H9 (cell line): ENCODE data around the gene USH2A. TPM values are rescaled to one million over a fixed set of nuclear protein-coding genes. Genes with fewer than 3 reads are reported as not detected.

Experiments used
- DNase-seq: peaks from one replicate; pipeline ENCODE4 v3.0.0-alpha.2; 2017
- H2AFZ ChIP-seq: one replicate; pipeline ENCODE4 v1.6.1; 2013; ENCODE audit warnings: mild to moderate bottlenecking, low read length, control low read depth, moderate library complexity
- H2AK5ac ChIP-seq: 2 replicates; pipeline ENCODE4 v1.6.1; 2013; ENCODE audit warnings: low read length, control low read depth, mixed read lengths; ENCODE audit not compliant: insufficient read length
- H2BK120ac ChIP-seq: one replicate; pipeline ENCODE4 v1.6.1; 2013; ENCODE audit warnings: low read depth, mild to moderate bottlenecking, low read length, control low read depth, inconsistent platforms; ENCODE audit not compliant: poor library complexity, severe bottlenecking
- H2BK12ac ChIP-seq: 2 replicates; pipeline ENCODE4 v1.6.1; 2013; ENCODE audit warnings: low read length, control low read depth, mixed read lengths, low read depth; ENCODE audit not compliant: insufficient read length
- H2BK15ac ChIP-seq: 2 replicates; pipeline ENCODE4 v1.6.1; 2013; ENCODE audit warnings: low read depth, low read length, control low read depth
- H2BK20ac ChIP-seq: one replicate; pipeline ENCODE4 v1.6.1; 2013; ENCODE audit warnings: low read depth, mild to moderate bottlenecking, low read length, control low read depth, inconsistent platforms; ENCODE audit not compliant: poor library complexity, severe bottlenecking
- H2BK5ac ChIP-seq: 2 replicates; pipeline ENCODE4 v1.6.1; 2013; ENCODE audit warnings: low read length, control low read depth, mixed read lengths; ENCODE audit not compliant: insufficient read length
- H3K14ac ChIP-seq: 2 replicates; pipeline ENCODE4 v1.6.1; 2013; ENCODE audit warnings: low read length, control low read depth; ENCODE audit not compliant: insufficient read depth
- H3K18ac ChIP-seq: 2 replicates; pipeline ENCODE4 v1.6.1; 2013; ENCODE audit warnings: low read depth, mild to moderate bottlenecking, mixed read lengths, low read length, control low read depth; ENCODE audit not compliant: insufficient read length
- H3K23ac ChIP-seq: 2 replicates; pipeline ENCODE4 v1.6.1; 2013; ENCODE audit warnings: low read length, control low read depth, mixed read lengths, low read depth; ENCODE audit not compliant: insufficient read length
- H3K23me2 ChIP-seq: 2 replicates; pipeline ENCODE4 v1.6.1; 2013; ENCODE audit warnings: low read depth, mild to moderate bottlenecking, mixed read lengths, low read length, control low read depth; ENCODE audit not compliant: insufficient read length, poor library complexity, severe bottlenecking
- H3K27ac ChIP-seq: 2 replicates; pipeline ENCODE4 v1.5.1; 2013; ENCODE audit warnings: low read length, control low read depth, mixed read lengths, low read depth; ENCODE audit not compliant: insufficient read length
- H3K27me3 ChIP-seq: 2 replicates; pipeline ENCODE4 v1.6.1; 2013; ENCODE audit warnings: low read length, control low read depth, inconsistent platforms; ENCODE audit not compliant: insufficient read depth
- H3K4ac ChIP-seq: 2 replicates; pipeline ENCODE4 v1.6.1; 2013; ENCODE audit warnings: low read depth, mild to moderate bottlenecking, control low read depth, inconsistent platforms, low read length, moderate library complexity
- H3K4me1 ChIP-seq: 2 replicates; pipeline ENCODE4 v1.6.1; 2013; ENCODE audit warnings: low read length, control low read depth, inconsistent platforms; ENCODE audit not compliant: insufficient read depth
- H3K4me2 ChIP-seq: 2 replicates; pipeline ENCODE4 v1.6.1; 2013; ENCODE audit warnings: low read length, control low read depth, mixed read lengths; ENCODE audit not compliant: insufficient read length, insufficient read depth
- H3K56ac ChIP-seq: 2 replicates; pipeline ENCODE4 v1.6.1; 2013; ENCODE audit warnings: low read depth, mild to moderate bottlenecking, mixed read lengths, low read length, control low read depth; ENCODE audit not compliant: insufficient read length
- H3K79me1 ChIP-seq: 2 replicates; pipeline ENCODE4 v1.6.1; 2013; ENCODE audit warnings: low read depth, mild to moderate bottlenecking, moderate library complexity, low read length, control low read depth, inconsistent platforms; ENCODE audit not compliant: insufficient read depth, poor library complexity, severe bottlenecking
- H3K79me2 ChIP-seq: 2 replicates; pipeline ENCODE4 v1.6.1; 2013; ENCODE audit warnings: low read length, control low read depth, inconsistent platforms; ENCODE audit not compliant: insufficient read depth
- H3K9ac ChIP-seq: 2 replicates; pipeline ENCODE4 v1.6.1; 2013; ENCODE audit warnings: low read length, control low read depth, mixed read lengths; ENCODE audit not compliant: insufficient read length; ENCODE audit errors: extremely low read depth
- H3K9me3 ChIP-seq: one replicate; pipeline ENCODE4 v1.6.1; 2013; ENCODE audit warnings: low read depth, low read length, inconsistent platforms; ENCODE audit not compliant: control insufficient read depth
- H3T11ph ChIP-seq: one replicate; pipeline ENCODE4 v1.6.1; 2013; ENCODE audit warnings: mild to moderate bottlenecking, low read length, control low read depth, inconsistent platforms
- H4K20me1 ChIP-seq: one replicate; pipeline ENCODE4 v1.6.1; 2013; ENCODE audit not compliant: control insufficient read depth, insufficient read length, insufficient read depth
- H4K5ac ChIP-seq: 2 replicates; pipeline ENCODE4 v1.6.1; 2013; ENCODE audit warnings: low read depth, mild to moderate bottlenecking, mixed read lengths, low read length, control low read depth; ENCODE audit not compliant: insufficient read length
- H4K8ac ChIP-seq: replicated peaks from 2 replicates; pipeline ENCODE4 v1.6.1; 2013; ENCODE audit warnings: low read length, control low read depth, mixed read lengths, low read depth; ENCODE audit not compliant: insufficient read length
- H4K91ac ChIP-seq: 2 replicates; pipeline ENCODE4 v1.6.1; 2013; ENCODE audit warnings: low read depth, mild to moderate bottlenecking, moderate library complexity, mixed read lengths, low read length, control low read depth; ENCODE audit not compliant: insufficient read length
- H3K27ac Mint-ChIP-seq, 3 experiments: 2 replicates in 2 of 3; 3 replicates in 1 of 3; pipeline ENCODE4 v1.8.0; 2020 to 2021; ENCODE audit warnings: mixed read lengths in 3 of 3, mild to moderate bottlenecking in 1 of 3, moderate library complexity in 1 of 3
- H3K27me3 Mint-ChIP-seq: 2 replicates; pipeline ENCODE4 v1.8.0; 2021; ENCODE audit warnings: low read depth, mild to moderate bottlenecking, moderate library complexity, mixed read lengths
- H3K36me3 Mint-ChIP-seq, 3 experiments: 2 replicates in 2 of 3; 3 replicates in 1 of 3; pipeline ENCODE4 v1.8.0; 2020 to 2021; ENCODE audit warnings: low read depth in 3 of 3, mixed read lengths in 3 of 3; ENCODE audit not compliant: insufficient read depth in 1 of 3
- H3K4me1 Mint-ChIP-seq, 2 experiments: 2 replicates each; pipeline ENCODE4 v1.8.0; 2020; ENCODE audit warnings: mixed read lengths in 2 of 2
- H3K4me3 Mint-ChIP-seq, 2 experiments: 2 replicates in 1 of 2; 3 replicates in 1 of 2; pipeline ENCODE4 v1.8.0; 2020 to 2021; ENCODE audit warnings: mild to moderate bottlenecking in 2 of 2, mixed read lengths in 2 of 2, moderate library complexity in 1 of 2
- H3K9me3 Mint-ChIP-seq, 2 experiments: 2 replicates in 1 of 2; 3 replicates in 1 of 2; pipeline ENCODE4 v1.8.0; 2020; ENCODE audit warnings: mild to moderate bottlenecking in 2 of 2, mixed read lengths in 2 of 2, moderate library complexity in 1 of 2
- WGBS: extraction: QIAGEN DNeasy Blood & Tissue Kit; methylation state at CpG from one replicate; pipeline ENCODE4 v1.1.7; 2013; ENCODE audit warnings: missing lambda C conversion rate, low lambda C conversion rate, mixed read lengths; ENCODE audit not compliant: insufficient read length; ENCODE audit errors: extremely low coverage; 5-methylcytosine and 5-hydroxymethylcytosine counted together
- total RNA-seq: library from RNA; stranded (reverse); gene quantifications from 2 replicates; pipeline ENCODE4 v1.2.1, GENCODE V29; 2021
- TF ChIP-seq, protein P1 (sequence below): fragments of 200-600 bp; sonication (generic); conservative IDR thresholded peaks from 3 replicates; pipeline ENCODE4 v1.8.0; 2021; ENCODE audit warnings: antibody characterized with exemption, mild to moderate bottlenecking

Gene USH2A
- total RNA-seq, 1 experiment from 2014 or later, result 0.11 TPM

DNA sequence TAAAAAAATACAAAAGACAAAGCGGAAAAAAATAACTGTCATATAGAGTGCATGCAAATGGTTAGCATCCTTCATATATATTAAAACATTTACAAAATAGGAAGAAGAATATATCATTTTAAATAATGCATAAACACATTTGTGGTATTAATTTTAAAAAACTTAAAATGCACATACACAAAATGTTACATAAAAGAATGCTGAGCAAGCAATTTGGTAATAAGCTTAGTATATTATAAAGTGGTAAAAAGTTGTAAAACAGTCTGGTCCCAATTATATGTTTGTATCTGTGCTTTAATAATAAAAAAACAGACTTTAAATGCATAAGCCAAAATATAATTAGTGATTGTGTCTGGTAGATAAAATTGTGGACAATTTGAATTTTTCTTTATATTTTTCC is 394.6 kb downstream of the USH2A start:
- Histone ChIP-seq H2BK120ac (no peak overlapping the region), H3K14ac (no peak overlapping the region), H4K8ac (no peak overlapping the region), H3K4me1 (no peaks in the 10 kb centered on the region), H2BK15ac (no peak overlapping the region), H2BK20ac (no peak overlapping the region), H3K9ac (no peak overlapping the region), H2AK5ac (no peak overlapping the region), H2AFZ (no peak overlapping the region), H3K27ac (no peak overlapping the region), H3K23me2 (no peaks in the 10 kb centered on the region), H3K56ac (no peak overlapping the region), H4K5ac (no peak overlapping the region), H3T11ph (no peak overlapping the region), H4K91ac (no peak overlapping the region), H3K27me3 (no peaks in the 10 kb centered on the region), H3K9me3 (no peaks in the 10 kb centered on the region), H3K18ac (no peak overlapping the region), H3K79me1 (no peaks in the 10 kb centered on the region), H3K4me2 (no peak overlapping the region), H2BK5ac (no peak overlapping the region), H4K20me1 (no peaks in the 10 kb centered on the region), H3K79me2 (no peaks in the 10 kb centered on the region), H3K4ac (no peak overlapping the region), H2BK12ac (no peak overlapping the region), H3K23ac (no peak overlapping the region)
- Mint-ChIP-seq H3K27ac (no peak overlapping the region), H3K4me3 (no peak overlapping the region), H3K4me1 (no peaks in the 10 kb centered on the region), H3K27me3 (no peaks in the 10 kb centered on the region), H3K9me3 (no peaks in the 10 kb centered on the region), H3K36me3 (no peaks in the 10 kb centered on the region)
- DNase-seq, result no peak
- no CpG with 5 or more reads among the region's 1 CpG for WGBS
- TF ChIP-seq, protein P1, sequence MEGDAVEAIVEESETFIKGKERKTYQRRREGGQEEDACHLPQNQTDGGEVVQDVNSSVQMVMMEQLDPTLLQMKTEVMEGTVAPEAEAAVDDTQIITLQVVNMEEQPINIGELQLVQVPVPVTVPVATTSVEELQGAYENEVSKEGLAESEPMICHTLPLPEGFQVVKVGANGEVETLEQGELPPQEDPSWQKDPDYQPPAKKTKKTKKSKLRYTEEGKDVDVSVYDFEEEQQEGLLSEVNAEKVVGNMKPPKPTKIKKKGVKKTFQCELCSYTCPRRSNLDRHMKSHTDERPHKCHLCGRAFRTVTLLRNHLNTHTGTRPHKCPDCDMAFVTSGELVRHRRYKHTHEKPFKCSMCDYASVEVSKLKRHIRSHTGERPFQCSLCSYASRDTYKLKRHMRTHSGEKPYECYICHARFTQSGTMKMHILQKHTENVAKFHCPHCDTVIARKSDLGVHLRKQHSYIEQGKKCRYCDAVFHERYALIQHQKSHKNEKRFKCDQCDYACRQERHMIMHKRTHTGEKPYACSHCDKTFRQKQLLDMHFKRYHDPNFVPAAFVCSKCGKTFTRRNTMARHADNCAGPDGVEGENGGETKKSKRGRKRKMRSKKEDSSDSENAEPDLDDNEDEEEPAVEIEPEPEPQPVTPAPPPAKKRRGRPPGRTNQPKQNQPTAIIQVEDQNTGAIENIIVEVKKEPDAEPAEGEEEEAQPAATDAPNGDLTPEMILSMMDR, result no peak
